Endothelial cell of hepatic sinusoid (primary cell): ENCODE results near the gene ENKUR.

Experiments used
- in situ Hi-C: cut with HindIII; loops from 2 replicates; pipeline ENCODE4 v1.10.0; 2017; ENCODE audit warnings: low sequenced_read_pairs

Gene ENKUR

GRCh38 chr10:24951201-24952142, 64.5 kb downstream of the ENKUR start:
- in situ Hi-C loops: no loop called here

DNA sequence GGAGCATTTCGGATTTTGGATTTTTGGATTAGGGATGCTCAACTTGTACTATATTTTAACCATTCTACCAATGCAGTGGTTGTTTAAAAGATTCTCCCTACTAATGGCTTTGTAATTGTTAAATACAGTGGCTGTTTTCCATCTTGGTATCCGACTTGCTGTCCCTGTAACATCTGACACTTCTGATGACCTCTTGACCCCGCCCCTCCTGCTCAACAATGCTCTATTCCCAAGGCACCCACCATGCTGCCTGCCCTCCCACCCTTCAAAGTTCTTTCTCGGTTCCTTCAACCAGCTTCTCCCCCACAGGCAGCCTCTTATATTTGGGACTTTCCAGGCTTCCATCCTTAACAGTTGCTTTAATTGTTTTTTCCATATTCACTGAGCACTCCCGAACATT, 65.5 kb downstream of the ENKUR start:
- in situ Hi-C loops: no loop called here

DNA sequence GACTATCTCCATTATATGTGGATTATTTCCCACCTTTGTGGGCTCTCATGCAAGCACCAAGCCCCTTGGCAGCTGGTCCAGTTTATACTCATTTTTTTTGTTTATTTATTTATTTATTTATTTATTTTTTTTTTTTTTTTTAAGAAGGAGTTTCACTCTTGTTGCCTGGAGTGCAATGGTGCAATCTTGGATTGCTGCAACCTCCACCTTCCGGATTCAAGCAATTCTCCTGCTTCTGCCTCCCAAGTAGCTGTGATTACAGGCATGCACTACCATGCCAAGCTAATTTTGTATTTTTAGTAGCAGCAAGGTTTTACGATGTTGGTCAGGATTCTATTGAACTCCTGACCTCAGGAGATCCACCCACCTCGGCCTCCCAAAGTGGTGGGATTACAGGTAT, 66.3 kb downstream of the ENKUR start:
- in situ Hi-C loops: no loop called here

DNA sequence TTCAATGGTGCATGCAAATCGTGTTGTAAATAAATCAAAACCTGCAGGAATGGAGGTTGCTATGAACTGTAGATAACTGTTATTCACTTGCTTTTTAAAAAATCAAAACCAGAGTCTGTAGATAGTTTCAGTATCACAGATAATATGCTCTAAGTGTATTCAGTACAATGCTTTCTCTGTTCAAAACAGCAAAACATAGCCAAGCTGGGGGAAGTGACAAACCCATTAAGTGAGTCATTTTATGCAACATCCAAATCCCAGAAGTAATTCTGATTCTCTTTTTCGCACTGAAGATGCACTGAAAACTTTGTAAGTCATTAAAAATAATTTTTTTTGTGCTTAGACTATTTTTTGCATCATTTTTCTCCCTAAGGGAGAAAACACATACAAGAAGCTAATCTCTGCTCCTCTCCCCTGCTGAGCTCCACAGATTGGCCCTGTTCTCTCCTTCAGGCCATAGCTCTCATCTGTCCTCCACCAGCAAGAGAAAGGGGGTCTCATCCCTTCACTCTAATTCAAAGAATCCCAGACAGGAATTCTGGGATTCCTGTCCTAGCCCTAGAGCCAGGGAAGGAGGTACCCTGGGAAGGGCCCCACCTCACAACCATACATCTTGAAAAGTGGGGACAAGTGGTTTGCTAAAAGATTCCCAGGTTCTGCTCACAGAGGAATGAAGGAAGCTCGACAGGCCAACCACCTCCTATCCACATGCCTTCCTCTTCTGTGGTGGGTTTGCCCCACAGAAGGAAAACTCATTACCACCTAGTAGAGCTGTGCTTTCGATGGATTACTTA, 68.5 kb downstream of the ENKUR start:
- in situ Hi-C loops: no loop called here

DNA sequence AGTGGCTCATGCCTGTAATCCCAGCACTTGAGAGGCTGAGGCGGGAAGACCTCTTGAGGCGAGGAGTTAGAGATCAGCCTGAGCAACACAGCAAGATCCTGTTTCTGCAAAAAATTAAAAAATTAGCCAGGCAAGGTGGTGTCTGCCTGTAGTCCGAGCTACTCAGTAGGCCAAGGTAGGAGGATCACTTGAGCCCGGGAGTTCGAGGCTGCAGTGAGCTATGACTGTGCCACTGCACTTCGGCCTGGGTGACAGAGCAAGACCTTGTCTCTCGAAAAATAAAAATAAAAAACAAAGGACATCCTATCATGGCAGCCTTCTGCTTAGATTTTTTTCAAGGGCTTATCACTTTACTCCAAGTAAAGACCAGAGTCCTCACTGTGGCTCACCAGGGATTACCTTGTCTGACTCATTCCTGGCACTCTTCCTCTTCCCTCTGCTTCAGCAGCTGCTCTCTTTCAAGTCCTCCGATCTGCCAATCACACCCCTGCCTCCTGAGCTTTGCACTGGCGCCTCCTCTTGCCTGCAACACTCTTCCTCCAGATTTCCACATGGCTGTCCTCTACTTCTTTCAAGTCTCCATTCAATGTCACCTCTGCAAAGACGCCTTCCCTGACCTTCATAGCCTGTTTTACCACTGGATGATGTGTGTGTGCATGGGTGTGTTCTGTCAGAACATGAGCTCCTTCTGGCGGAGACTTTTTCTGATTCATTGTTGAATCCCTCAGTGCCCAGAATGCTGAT, 71.3 kb downstream of the ENKUR start:
- in situ Hi-C loops: no loop called here

GRCh38 chr10:24938525-24938924, 77.4 kb downstream of the ENKUR start:
- in situ Hi-C loops: no loop called here

DNA sequence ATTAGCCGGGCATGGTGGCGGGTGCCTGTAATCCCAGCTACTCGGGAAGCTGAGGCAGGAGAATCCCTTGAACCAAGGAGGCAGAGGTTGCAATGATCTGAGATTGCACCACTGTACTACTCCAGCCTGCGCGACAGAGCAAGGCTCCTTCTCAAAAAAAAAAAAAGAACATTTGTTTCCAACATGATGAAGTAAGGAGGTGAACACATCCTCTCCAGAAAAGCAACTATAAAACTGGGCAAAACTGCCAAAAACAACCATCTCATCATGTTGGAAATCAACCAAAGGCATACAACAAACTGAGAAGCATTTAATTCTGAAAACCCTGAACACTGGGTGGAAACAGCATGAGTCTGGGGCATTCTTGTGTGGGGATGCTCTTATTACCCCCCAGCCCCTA, 77.9 kb downstream of the ENKUR start:
- in situ Hi-C loops: no loop called here

- in situ Hi-C loops: no loop called here
These were observed 80.3 kb downstream of the ENKUR start for GRCh38 chr10:24935504-24936292.
